H1 (cell line): ENCODE measurements around the gene INSIG1. TPM values are rescaled to one million over a fixed set of nuclear protein-coding genes. Genes with fewer than 3 reads are reported as not detected.

Experiments
- CTCF ChIA-PET: fragments of 300-600 bp; sonication (Branson Sonifier 250); formaldehyde crosslinking; loops from one replicate; lab custom pipeline; 2021; ENCODE audit not compliant: partially characterized antibody; lab: Charles Lee
- POLR2A ChIA-PET: fragments of 300-600 bp; sonication (Branson Sonifier 250); formaldehyde crosslinking; loops from one replicate; lab custom pipeline; 2021; ENCODE audit warnings: inconsistent platforms; ENCODE audit not compliant: partially characterized antibody; lab: Charles Lee
- DNase-seq, 2 experiments: peaks; one replicate each; pipeline versions ENCODE4 v3.0.0 to v3.0.0-alpha.2; 2010 to 2022; ENCODE audit warnings: low spot score in 2 of 2, low read depth in 1 of 2, mixed read lengths in 1 of 2
- FAIRE-seq: peaks from 2 replicates; lab custom pipeline; 2011; peaks lifted over from hg19 to GRCh38; lab: Jason Lieb, UNC
- H2AFZ ChIP-seq: 2 replicates; pipeline ENCODE4 v1.8.1; 2012; ENCODE audit warnings: low read length, inconsistent platforms
- H2AK5ac ChIP-seq: 2 replicates; pipeline ENCODE4 v1.6.1; 2013; ENCODE audit warnings: low read depth, low read length
- H2BK120ac ChIP-seq: replicated peaks from 2 replicates; pipeline ENCODE3; 2013; ENCODE audit warnings: low read depth, low read length, inconsistent platforms
- H2BK12ac ChIP-seq: 2 replicates; pipeline ENCODE4 v1.6.1; 2013; ENCODE audit warnings: low read depth, low read length
- H2BK15ac ChIP-seq: 2 replicates; pipeline ENCODE4 v1.6.1; 2013; ENCODE audit warnings: low read length
- H2BK20ac ChIP-seq: 2 replicates; pipeline ENCODE4 v1.6.1; 2013; ENCODE audit warnings: low read length
- H2BK5ac ChIP-seq: 2 replicates; pipeline ENCODE4 v1.6.1; 2013; ENCODE audit warnings: low read depth, low read length
- H3K14ac ChIP-seq: 2 replicates; pipeline ENCODE4 v1.6.1; 2013; ENCODE audit warnings: inconsistent platforms; ENCODE audit not compliant: insufficient read length
- H3K18ac ChIP-seq: 2 replicates; pipeline ENCODE4 v1.6.1; 2013; ENCODE audit warnings: low read length; ENCODE audit errors: extremely low read depth
- H3K23ac ChIP-seq: 2 replicates; pipeline ENCODE4 v1.6.1; 2013; ENCODE audit warnings: inconsistent platforms; ENCODE audit not compliant: insufficient read length
- H3K23me2 ChIP-seq: 2 replicates; pipeline ENCODE4 v1.6.1; 2013; ENCODE audit warnings: low read depth, low read length
- H3K27ac ChIP-seq: 2 replicates; pipeline ENCODE4 v1.6.1; 2011; ENCODE audit warnings: low read depth, low read length, inconsistent platforms
- H3K27me3 ChIP-seq, 4 experiments: replicated peaks in 1 of 4; 1 replicate in 1 of 4; 2 replicates in 3 of 4; pipeline versions ENCODE4 v1.6.1 to v1.8.1; 2011 to 2013; ENCODE audit warnings: low read length in 3 of 4, mild to moderate bottlenecking in 3 of 4, inconsistent platforms in 2 of 4, mixed read lengths in 2 of 4, moderate library complexity in 1 of 4; ENCODE audit not compliant: control insufficient read depth in 3 of 4, insufficient read depth in 3 of 4; ENCODE audit errors: extremely low read depth in 1 of 4
- H3K36me3 ChIP-seq, 4 experiments: 2 replicates each; pipeline versions ENCODE4 v1.6.1 to v1.8.1; 2011 to 2013; ENCODE audit warnings: mild to moderate bottlenecking in 4 of 4, low read length in 3 of 4, moderate library complexity in 2 of 4, control low read depth in 1 of 4, inconsistent platforms in 1 of 4; ENCODE audit not compliant: insufficient read depth in 4 of 4, control insufficient read depth in 2 of 4
- H3K4ac ChIP-seq: replicated peaks from 2 replicates; pipeline ENCODE3; 2013; ENCODE audit warnings: low read length, low read depth, mixed read lengths, inconsistent platforms; ENCODE audit not compliant: insufficient read length
- H3K4me1 ChIP-seq, 4 experiments: replicated peaks in 1 of 4; 1 replicate in 1 of 4; 2 replicates in 3 of 4; pipeline versions ENCODE4 v1.6.1 to v1.8.1; 2011 to 2013; ENCODE audit warnings: low read length in 3 of 4, inconsistent platforms in 2 of 4, mixed read lengths in 1 of 4; ENCODE audit not compliant: insufficient read depth in 4 of 4, control insufficient read depth in 3 of 4
- H3K4me2 ChIP-seq, 2 experiments: 2 replicates each; pipeline versions ENCODE4 v1.6.1 to v1.8.1; 2011 to 2013; ENCODE audit warnings: low read depth in 2 of 2, low read length in 2 of 2, control low read depth in 1 of 2, inconsistent platforms in 1 of 2, mild to moderate bottlenecking in 1 of 2; ENCODE audit not compliant: insufficient read depth in 1 of 2
- H3K4me3 ChIP-seq, 4 experiments: fragments of 200-600, 300-600 bp in 1 of 4; sonication (generic), shearing (Covaris generic), sonication (Bioruptor Twin) in 1 of 4; 2 replicates each; pipeline versions ENCODE4 v1.5.1 to v1.8.1; 2011 to 2016; ENCODE audit warnings: low read length in 4 of 4, low read depth in 3 of 4, control low read depth in 2 of 4, inconsistent platforms in 2 of 4, mild to moderate bottlenecking in 2 of 4, mixed read lengths in 1 of 4, moderate library complexity in 1 of 4; ENCODE audit not compliant: insufficient read depth in 2 of 4; ENCODE audit errors: extremely low read depth in 1 of 4
- H3K56ac ChIP-seq: replicated peaks from 2 replicates; pipeline ENCODE3; 2013; ENCODE audit warnings: low read depth, mild to moderate bottlenecking, mixed read lengths, low read length, inconsistent platforms; ENCODE audit not compliant: insufficient read length
- H3K79me1 ChIP-seq: 2 replicates; pipeline ENCODE4 v1.6.1; 2013; ENCODE audit warnings: low read depth, low read length, control low read depth
- H3K79me2 ChIP-seq, 2 experiments: 2 replicates each; pipeline versions ENCODE4 v1.6.1 to v1.8.1; 2012 to 2013; ENCODE audit warnings: low read length in 2 of 2, mild to moderate bottlenecking in 2 of 2, inconsistent platforms in 1 of 2; ENCODE audit not compliant: insufficient read depth in 2 of 2, control insufficient read depth in 1 of 2
- H3K9ac ChIP-seq, 4 experiments: replicated peaks in 1 of 4; 1 replicate in 1 of 4; 2 replicates in 3 of 4; pipeline versions ENCODE4 v1.6.1 to v1.8.1; 2011 to 2013; ENCODE audit warnings: low read depth in 3 of 4, low read length in 3 of 4, control low read depth in 2 of 4, mild to moderate bottlenecking in 2 of 4, moderate library complexity in 2 of 4, inconsistent platforms in 1 of 4; ENCODE audit errors: extremely low read depth in 1 of 4
- H3K9me3 ChIP-seq, 2 experiments: 2 replicates each; pipeline versions ENCODE4 v1.6.1 to v1.8.1; 2012 to 2013; ENCODE audit warnings: mild to moderate bottlenecking in 2 of 2, moderate library complexity in 2 of 2, control low read depth in 1 of 2, inconsistent platforms in 1 of 2, low read depth in 1 of 2, low read length in 1 of 2, mixed read lengths in 1 of 2; ENCODE audit not compliant: insufficient read depth in 2 of 2
- H4K20me1 ChIP-seq, 2 experiments: replicated peaks in 1 of 2; 2 replicates each; pipeline versions ENCODE3 to v1.8.1; 2011 to 2013; ENCODE audit warnings: inconsistent platforms in 2 of 2, low read length in 2 of 2, mild to moderate bottlenecking in 1 of 2; ENCODE audit not compliant: insufficient read depth in 2 of 2, control insufficient read depth in 1 of 2
- H4K5ac ChIP-seq: 2 replicates; pipeline ENCODE4 v1.6.1; 2013; ENCODE audit warnings: low read length, low read depth, mixed read lengths, inconsistent platforms; ENCODE audit not compliant: insufficient read length
- H4K8ac ChIP-seq: 2 replicates; pipeline ENCODE4 v1.8.0; 2013; ENCODE audit warnings: mild to moderate bottlenecking, moderate library complexity, low read length, inconsistent platforms; ENCODE audit not compliant: insufficient read depth; ENCODE audit errors: extremely low read depth
- H4K91ac ChIP-seq: replicated peaks from 2 replicates; pipeline ENCODE3; 2013; ENCODE audit warnings: low read length, mixed read lengths, inconsistent platforms; ENCODE audit not compliant: insufficient read length
- CHD1 ChIP-seq: IDR thresholded peaks from 2 replicates; pipeline ENCODE4 v1.6.1; 2012; ENCODE audit warnings: low read depth, low read length, improper control_type of control experiment
- EZH2 ChIP-seq: fragments of 200-600 bp; sonication (generic); IDR thresholded peaks from 2 replicates; pipeline ENCODE4 v1.7.1; 2012; ENCODE audit warnings: low read depth, mild to moderate bottlenecking, moderate library complexity, low read length, inconsistent platforms; ENCODE audit not compliant: severe bottlenecking
- POU5F1 ChIP-seq: IDR thresholded peaks from 2 replicates; pipeline ENCODE4 v1.6.1; 2011; ENCODE audit warnings: low read depth, mild to moderate bottlenecking, low read length, moderate library complexity
- RAD21 ChIP-seq, 2 experiments: IDR thresholded peaks in 1 of 2; conservative IDR thresholded peaks in 1 of 2; 2 replicates each; pipeline ENCODE4 v1.6.1; 2011; ENCODE audit warnings: low read depth in 2 of 2, low read length in 2 of 2, improper control_type of control experiment in 1 of 2, inconsistent platforms in 1 of 2, mild to moderate bottlenecking in 1 of 2, moderate library complexity in 1 of 2
- SIRT6 ChIP-seq: IDR thresholded peaks from one replicate; pipeline ENCODE4 v1.7.1; 2012; ENCODE audit warnings: low read length, inconsistent platforms
- ZNF274 ChIP-seq: IDR thresholded peaks from 2 replicates; pipeline ENCODE4 v1.7.0; 2012; ENCODE audit warnings: low read length, borderline replicate concordance; ENCODE audit errors: extremely low read depth
- WGBS, 2 experiments: shearing (Covaris generic) in 1 of 2; methylation state at CpG; one replicate each; pipeline versions ENCODE4 v1.1.6 to v1.1.7; 2013 to 2015; ENCODE audit warnings: low lambda C conversion rate in 2 of 2, mixed read lengths in 2 of 2, inconsistent platforms in 1 of 2, low coverage in 1 of 2, missing lambda C conversion rate in 1 of 2; ENCODE audit not compliant: insufficient replicate concordance in 2 of 2, insufficient coverage in 1 of 2, insufficient read length in 1 of 2; ENCODE audit errors: extremely low coverage in 1 of 2, missing lambda C conversion rate in 1 of 2; 5-methylcytosine and 5-hydroxymethylcytosine counted together
- polyA plus RNA-seq, 7 experiments: library from polyadenylated mRNA; depleted of rRNA in 3 of 7; stranded (reverse) in 5 of 7; unstranded in 2 of 7; fragments of >200 nt in 5 of 7; fragments of 200-250 nt in 2 of 7; gene quantifications; 1 replicate in 5 of 7; 2 replicates in 1 of 7; 4 replicates in 1 of 7; pipeline versions ENCODE4 v1.2.1 to v1.2.3, GENCODE V29; 2011 to 2013; ENCODE audit warnings: missing spikeins in 2 of 7, mixed read lengths in 2 of 7
- total RNA-seq: library from RNA; stranded (reverse); fragmentation: NEBNext Ultra II Directional; extraction: Animal tissue kit (Norgen Biotek cat#: 25700); gene quantifications from 2 replicates; pipeline ENCODE4 v1.2.1, GENCODE V29; 2021

Gene INSIG1
- total and polyA plus RNA-seq, 2 of the 8 experiments (the other 6 are each of a cell fraction or from before 2014, with no cell fraction given) = 40.0 to 58.4 TPM

- Histone ChIP-seq H3K27ac (no peak overlapping the region), H3K4me2 (no peak overlapping the region), H3K23me2 (no peaks in the 10 kb centered on the region), H3K79me1 (no peaks in the 10 kb centered on the region), H3K36me3 (no peaks in the 10 kb centered on the region), H2AK5ac (no peak overlapping the region), H2BK12ac (no peak overlapping the region), H3K4ac (no peak overlapping the region), H4K5ac (no peak overlapping the region), H4K8ac (no peak overlapping the region), H2BK120ac (no peak overlapping the region), H4K20me1 (peaks cover 0 to 8% of the 10 kb centered on the region in 2 experiments), H3K18ac (no peak overlapping the region), H3K79me2 (no peaks in the 10 kb centered on the region), H2BK5ac (no peak overlapping the region), H3K27me3 (peaks cover 0 to 6% (median 0%) of the 10 kb centered on the region in 4 experiments; a peak in 2 of 7 replicates), H3K14ac (no peak overlapping the region), H2BK20ac (no peak overlapping the region), H2AFZ (no peak overlapping the region; the same call in 1 of the 2 replicates), H3K4me3 (no peak overlapping the region), H3K9me3 (peaks cover 3% of the 10 kb centered on the region in 2 experiments; a peak in 1 of 4 replicates), H4K91ac (no peak overlapping the region), H3K4me1 (peaks cover 0 to 8% (median 2%) of the 10 kb centered on the region in 4 experiments; a peak in 3 of 7 replicates), H3K23ac (no peak overlapping the region), H3K56ac (no peak overlapping the region), H3K9ac (no peak overlapping the region), H2BK15ac (no peak overlapping the region)
- ChIA-PET POLR2A (no interaction called here), CTCF (interaction anchor here (0.7 to 2.6 kb wide), 5 partner anchors 8 to 183 kb away, joined by 3 to 12 read pairs (median 3); no protein-coding TSS in a partner anchor)
- TF ChIP-seq CHD1 = no peak
- TF ChIP-seq RAD21 (IDR thresholded peaks at IDR 0.05 in 1 of 2, conservative IDR thresholded peaks at IDR 0.05 in 1 of 2; ENCODE audit: low read depth in 2 of 2, low read length in 2 of 2) = no peak
- TF ChIP-seq POU5F1 = no peak
- no peak for TF ChIP-seq SIRT6
- TF ChIP-seq ZNF274 = no peak
- no peak for TF ChIP-seq EZH2
- FAIRE-seq (no peak), DNase-seq (no peak)
- 95% methylated on average over 21 of the region's 21 CpGs; no CpG with 5 or more reads in 1 of the 2 experiments for WGBS, 2 experiments
These were observed 54.5 kb downstream of the INSIG1 start for GRCh38 chr7:155352076-155352752.
